Measurements from ENCODE around the gene ANKRD11.
A peak's percentile ranks its signal among the peaks of the same experiment; 100 is the strongest.

ANKRD11 gene

GRCh38 chr16:89316701-89317100, 173.7 kb downstream of the ANKRD11 start:
- DNase-seq (ENCODE audit: low read depth, low spot score) = no peak
- no peak overlapping the region for H3K4me3 ChIP-seq (ENCODE audit: low read depth, low read length)
- in situ Hi-C loops (cut with HindIII; ENCODE audit: low sequenced_read_pairs) = no loop called here

DNA sequence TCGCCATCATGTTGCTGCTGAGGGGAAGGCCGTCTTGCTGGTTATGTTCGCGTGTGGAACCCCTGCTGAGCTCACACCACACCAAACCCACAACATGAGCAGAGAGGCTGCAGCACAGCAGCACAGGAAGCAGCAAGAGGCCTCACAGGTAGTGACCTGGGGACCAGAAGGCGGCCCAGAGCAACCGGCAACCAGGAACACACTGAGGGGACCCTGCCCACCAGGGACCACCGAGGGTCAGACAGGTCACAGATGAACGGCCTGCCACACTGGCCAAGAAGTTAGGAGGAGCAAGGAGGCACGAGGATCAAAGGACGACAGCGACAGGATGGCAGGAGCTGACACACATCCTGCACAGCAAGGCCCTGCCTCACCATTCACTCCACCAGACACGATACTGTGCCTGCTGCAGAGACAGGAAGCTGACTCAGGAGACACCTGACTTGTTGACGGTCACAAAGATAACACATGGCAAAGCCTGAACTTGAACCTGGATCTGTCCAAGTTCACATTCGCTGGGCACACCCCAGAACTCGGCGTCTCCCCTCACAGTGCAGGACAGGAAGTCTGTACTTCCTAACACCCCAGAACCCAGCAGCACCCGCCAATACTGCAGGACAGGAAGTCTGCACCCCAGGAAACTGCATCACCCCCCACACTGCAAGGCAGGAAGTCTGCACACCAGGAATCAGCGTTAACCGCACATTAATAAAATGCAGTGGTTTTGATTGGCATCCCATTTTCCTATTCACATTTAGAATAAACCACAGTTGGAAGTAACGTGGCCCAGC, 174.4 kb downstream of the ANKRD11 start:
- DNase-seq (ENCODE audit: low read depth, low spot score) = peak; percentile 89
- in situ Hi-C loops (cut with HindIII; ENCODE audit: low sequenced_read_pairs) = no loop called here
- TF ChIP-seq CTCF (IDR thresholded peaks at IDR 0.05; ENCODE audit: low read depth, low read length) = no peak
- H3K4me3 ChIP-seq (ENCODE audit: low read depth, low read length) = no peak overlapping the region

More at GRCh38 chr16:89316701-89317100, 173.7 kb downstream of the ANKRD11 start:
- no peak for TF ChIP-seq CTCF (IDR thresholded peaks at IDR 0.05; ENCODE audit: low read depth, low read length)

- in situ Hi-C loops (cut with HindIII; ENCODE audit: low sequenced_read_pairs) = no loop called here
- no peak overlapping the region for H3K4me3 ChIP-seq (ENCODE audit: low read depth, low read length)
- no peak for DNase-seq (ENCODE audit: low read depth, low spot score)
- TF ChIP-seq CTCF (IDR thresholded peaks at IDR 0.05; ENCODE audit: low read depth, low read length) = no peak
Observed at GRCh38 chr16:89315271-89315670, 175.1 kb downstream of the ANKRD11 start.

- in situ Hi-C loops (cut with HindIII; ENCODE audit: low sequenced_read_pairs) = no loop called here
- DNase-seq (ENCODE audit: low read depth, low spot score) = no peak
- TF ChIP-seq CTCF (IDR thresholded peaks at IDR 0.05; ENCODE audit: low read depth, low read length) = no peak
- H3K4me3 ChIP-seq (ENCODE audit: low read depth, low read length) = no peak overlapping the region
Observed at GRCh38 chr16:89314854-89315253, 175.5 kb downstream of the ANKRD11 start.

DNA sequence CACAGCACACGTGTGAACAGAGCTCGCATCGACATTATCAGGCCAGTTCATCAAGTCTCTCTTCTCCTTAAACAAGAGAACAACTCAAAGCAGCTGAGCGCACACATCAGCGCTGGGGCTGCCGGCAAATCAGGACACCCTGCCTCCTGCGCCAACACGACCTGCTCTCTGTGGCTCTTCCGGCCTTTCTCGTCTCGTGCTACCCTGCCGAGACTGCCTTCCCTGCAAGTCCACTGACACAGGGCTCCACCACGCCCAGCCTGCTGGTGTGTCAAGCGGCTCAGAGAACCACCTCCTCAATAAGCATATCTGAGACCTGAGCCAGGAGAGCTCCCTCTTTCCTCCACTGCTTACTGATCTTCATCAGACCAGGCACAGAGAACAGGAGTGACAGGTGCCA, 176.0 kb downstream of the ANKRD11 start:
- H3K4me3 ChIP-seq (ENCODE audit: low read depth, low read length) = no peak overlapping the region
- DNase-seq (ENCODE audit: low read depth, low spot score) = no peak
- TF ChIP-seq CTCF (IDR thresholded peaks at IDR 0.05; ENCODE audit: low read depth, low read length) = no peak
- in situ Hi-C loops (cut with HindIII; ENCODE audit: low sequenced_read_pairs) = no loop called here

DNA sequence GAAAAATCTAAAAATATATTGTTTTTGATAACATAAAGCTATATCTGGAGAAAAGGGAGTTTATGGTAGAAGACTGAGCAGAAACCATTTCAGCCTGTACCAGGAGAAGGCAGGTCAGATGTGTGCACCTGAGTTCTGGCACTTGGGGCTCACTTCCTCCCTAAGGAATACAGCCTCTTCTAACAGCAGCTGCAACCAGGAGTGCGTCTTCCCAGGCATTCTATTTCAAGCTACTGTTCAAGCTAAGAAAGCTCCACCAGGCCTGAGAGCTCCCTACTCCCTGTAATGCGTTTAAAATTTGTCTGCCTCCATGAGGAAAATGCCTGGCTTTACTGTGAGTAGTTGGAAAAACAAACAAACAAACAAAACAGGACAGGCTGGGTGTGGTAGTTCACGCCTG, 176.8 kb downstream of the ANKRD11 start:
- DNase-seq (ENCODE audit: low read depth, low spot score) = no peak
- no peak for TF ChIP-seq CTCF (IDR thresholded peaks at IDR 0.05; ENCODE audit: low read depth, low read length)
- no peak overlapping the region for H3K4me3 ChIP-seq (ENCODE audit: low read depth, low read length)
- in situ Hi-C loops (cut with HindIII; ENCODE audit: low sequenced_read_pairs) = no loop called here

Measured in astrocyte of the spinal cord (primary cell).